Mucosa of rectum (tissue), 2 donors: Measurements from ENCODE around the gene KCTD8.

Source experiments
- H3K27ac ChIP-seq, 2 donors: one replicate each; pipeline ENCODE4 v1.7.0; 2013; ENCODE audit warnings: inconsistent platforms in 2 of 2, low read depth in 2 of 2, low read length in 2 of 2
- H3K27me3 ChIP-seq, 2 donors: one replicate each; pipeline ENCODE4 v1.7.0; 2013; ENCODE audit warnings: low read length in 2 of 2; ENCODE audit not compliant: control insufficient read depth in 2 of 2, insufficient read depth in 2 of 2
- H3K36me3 ChIP-seq, 2 donors: one replicate each; pipeline ENCODE4 v1.7.0; 2013; ENCODE audit warnings: low read length in 2 of 2; ENCODE audit not compliant: control insufficient read depth in 2 of 2, insufficient read depth in 2 of 2
- H3K4me1 ChIP-seq, 2 donors: one replicate each; pipeline ENCODE4 v1.7.0; 2013; ENCODE audit warnings: low read length in 2 of 2, mild to moderate bottlenecking in 1 of 2; ENCODE audit not compliant: control insufficient read depth in 2 of 2, insufficient read depth in 2 of 2
- H3K4me3 ChIP-seq, 2 donors: one replicate each; pipeline ENCODE4 v1.7.0; 2013; ENCODE audit warnings: low read length in 2 of 2
- H3K9ac ChIP-seq, 2 donors: one replicate each; pipeline ENCODE4 v1.7.0; 2013; ENCODE audit warnings: low read length in 2 of 2, low read depth in 1 of 2, mild to moderate bottlenecking in 1 of 2
- H3K9me3 ChIP-seq, 2 donors: one replicate each; pipeline ENCODE4 v1.7.0; 2013; ENCODE audit warnings: low read length in 2 of 2; ENCODE audit not compliant: control insufficient read depth in 2 of 2
- donor health status: healthy.
- donor health status: Normal muscosa, but diverticular disease.

KCTD8 gene

DNA sequence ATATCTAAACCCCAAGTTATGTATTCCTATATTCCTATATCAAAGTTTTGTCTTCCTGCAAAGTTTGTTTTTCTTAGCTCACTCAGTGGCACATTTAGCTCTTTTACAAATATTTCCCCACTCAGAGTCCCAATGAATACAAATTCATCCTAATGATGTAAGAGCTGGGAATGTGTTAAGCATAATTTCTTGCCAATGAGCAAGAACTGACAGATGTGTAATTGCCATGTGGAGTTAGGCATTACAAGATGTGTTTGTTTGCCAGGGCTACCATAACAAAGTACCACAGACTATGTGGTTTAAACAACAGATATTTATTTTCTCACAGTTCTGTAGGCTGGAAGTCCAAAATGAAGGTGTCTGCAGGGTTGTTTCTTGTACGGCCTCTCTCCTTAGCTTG lies 302.1 kb downstream of the KCTD8 start:
- Histone ChIP-seq H3K4me3 (no peak overlapping the region), H3K27ac (no peak overlapping the region), H3K27me3 (no peaks in the 10 kb centered on the region), H3K9ac (no peak overlapping the region), H3K4me1 (no peaks in the 10 kb centered on the region), H3K9me3 (no peaks in the 10 kb centered on the region), H3K36me3 (no peaks in the 10 kb centered on the region)

DNA sequence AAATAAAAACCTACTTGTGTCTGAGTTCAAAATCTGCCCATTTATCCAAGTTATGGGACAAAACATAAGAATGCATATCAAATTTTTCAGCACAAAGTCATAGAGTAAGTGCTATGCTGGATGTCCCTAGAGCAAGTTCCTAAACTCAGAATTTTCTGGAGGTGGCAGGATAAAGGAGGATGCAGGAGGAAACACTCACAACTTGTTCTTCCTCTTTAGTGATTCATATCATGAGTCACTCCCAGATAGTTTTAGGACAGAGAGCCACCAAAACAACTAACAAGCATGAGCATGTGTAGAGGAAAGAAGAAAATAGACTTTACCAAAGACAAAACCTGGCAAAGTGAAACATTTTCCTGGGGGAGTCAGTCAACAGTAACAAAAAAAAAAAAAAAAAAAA lies 302.7 kb downstream of the KCTD8 start:
- H3K4me3 ChIP-seq, result no peak overlapping the region
- no peaks in the 10 kb centered on the region for H3K9me3 ChIP-seq
- H3K4me1 ChIP-seq, result no peaks in the 10 kb centered on the region
- no peak overlapping the region for H3K27ac ChIP-seq
- no peaks in the 10 kb centered on the region for H3K36me3 ChIP-seq
- no peak overlapping the region for H3K9ac ChIP-seq
- no peaks in the 10 kb centered on the region for H3K27me3 ChIP-seq

DNA sequence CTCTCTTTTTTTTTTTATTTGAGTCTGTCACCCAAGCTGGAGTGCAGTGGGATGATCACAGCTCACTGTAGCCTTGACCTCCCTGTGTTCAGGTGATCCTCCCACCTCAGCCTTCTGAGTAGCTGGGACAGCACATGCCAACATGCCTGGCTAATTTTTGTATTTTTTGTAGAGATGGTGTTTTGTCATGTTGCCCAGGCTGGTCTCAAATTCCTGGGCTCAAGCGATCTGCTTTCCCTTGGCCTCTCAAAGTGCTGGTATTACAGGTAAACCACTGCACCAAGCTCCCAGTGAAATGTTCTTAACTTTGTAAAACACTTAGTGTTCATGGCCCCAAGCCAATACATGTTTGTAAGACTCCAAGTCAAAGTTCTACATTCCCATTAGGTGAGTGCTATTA lies 316.1 kb downstream of the KCTD8 start:
- Histone ChIP-seq H3K9me3 (no peaks in the 10 kb centered on the region), H3K27me3 (no peaks in the 10 kb centered on the region), H3K36me3 (no peaks in the 10 kb centered on the region), H3K4me1 (no peaks in the 10 kb centered on the region), H3K4me3 (no peak overlapping the region), H3K27ac (no peak overlapping the region), H3K9ac (no peak overlapping the region)
